ENCODE measurements around the gene PRKN. TPM values are rescaled to one million over a fixed set of nuclear protein-coding genes. Genes with fewer than 3 reads are reported as not detected.

Gene PRKN
- total and polyA plus RNA-seq, 2 experiments from 2014 or later = 0.10 to 0.84 TPM

GRCh38 chr6:161300823-161301222 is 1426.7 kb downstream of the PRKN start (continued):
- TF ChIP-seq ETS1 (IDR thresholded peaks at IDR 0.05) (no peak), EZH2 (IDR thresholded peaks at IDR 0.05; ENCODE audit: low read depth, unreplicated experiment) (no peak), REST (IDR thresholded peaks at IDR 0.05; ENCODE audit: unreplicated experiment) (no peak)

GRCh38 chr6:161299726-161300125 is 1427.8 kb downstream of the PRKN start:
- Histone ChIP-seq H3K36me3 (ENCODE audit: insufficient read depth) (peaks cover 28% of the 10 kb centered on the region; the same call in 1 of the 2 replicates), H3K9me2 (ENCODE audit: insufficient read depth) (0 out of 2 replicates have a peak, but pooled peaks cover 9% of the 10 kb centered on the region), H3F3A (replicated peaks; ENCODE audit: low read depth) (no peaks in the 10 kb centered on the region), H3K4me2 (peak overlapping the region; percentile 34), H3K27ac (ENCODE audit: low read depth) (no peak overlapping the region), H3K27me3 (ENCODE audit: insufficient read depth) (no peaks in the 10 kb centered on the region), H4K20me1 (replicated peaks; ENCODE audit: insufficient read depth) (no peaks in the 10 kb centered on the region), H3K4me3 (peak overlapping the region; percentile 26; the same call in 1 of the 2 replicates), H3K79me2 (replicated peaks; ENCODE audit: insufficient read depth) (no peaks in the 10 kb centered on the region), H2AFZ (no peak overlapping the region), H3K4me1 (ENCODE audit: insufficient read depth) (peaks cover 11% of the 10 kb centered on the region)
- Mint-ChIP-seq H3K4me1 (peaks cover 14% of the 10 kb centered on the region), H3K4me3 (no peak overlapping the region), H3K27me3 (ENCODE audit: insufficient read depth, low read depth, poor library complexity) (peaks cover 12% of the 10 kb centered on the region), H3K27ac (0 out of 2 replicates have a peak overlapping the region, but pooled peaks have one; percentile 7), H3K36me3 (ENCODE audit: low read depth) (peaks cover 41% of the 10 kb centered on the region), H3K9me3 (peaks cover 44% of the 10 kb centered on the region)
- ATAC-seq (no peak), DNase-seq (ENCODE audit: low spot score) (no peak)
- no peak for TF ChIP-seq STAT1 (IDR thresholded peaks at IDR 0.05; ENCODE audit: unreplicated experiment)
- TF ChIP-seq EZH2 (IDR thresholded peaks at IDR 0.05; ENCODE audit: low read depth, unreplicated experiment) = no peak
- TF ChIP-seq ETS1 (IDR thresholded peaks at IDR 0.05) = no peak
- no peak for TF ChIP-seq ZNF331 (CRISPR knock-in tag; IDR thresholded peaks at IDR 0.05; ENCODE audit: low read depth)
- TF ChIP-seq JUNB (IDR thresholded peaks at IDR 0.05; ENCODE audit: unreplicated experiment) = no peak
- no peak for TF ChIP-seq EZH2phosphoT487 (IDR thresholded peaks at IDR 0.05; ENCODE audit: unreplicated experiment)
- no peak for TF ChIP-seq ZNF462 (CRISPR knock-in tag; IDR thresholded peaks at IDR 0.05)
- TF ChIP-seq NANOG (IDR thresholded peaks at IDR 0.05; ENCODE audit: borderline replicate concordance) = no peak
- TF ChIP-seq CREB1 (CRISPR knock-in tag; IDR thresholded peaks at IDR 0.05; ENCODE audit: low read depth) = no peak
- no peak for TF ChIP-seq POLR2AphosphoS5 (IDR thresholded peaks at IDR 0.05; ENCODE audit: low read depth)

Measured in GM23338 (cell line).